ENCODE measurements around the gene RNF215.
A peak's percentile ranks its signal among the peaks of the same experiment; 100 is the strongest.

Gene RNF215

GRCh38 chr22:30386960-30387827 lies at the start of gene RNF215:
Gene RNF215, minus strand, starts transcription at chr22:30387411. Its CDS starts 98 bp downstream, at chr22:30387313.
- Mint-ChIP-seq H3K4me3 (peak within 1 kb of the TSS; percentile 80 to 87), H3K27me3 (peaks cover 5 to 6% of the 10 kb centered on the region in 2 donors)
- DNase-seq, result peak; percentile 76

GRCh38 chr22:30436196-30436595 lies 49.0 kb upstream of the RNF215 start:
- peak overlapping the region; percentile 92 for H3K27ac Mint-ChIP-seq
- H3K9me3 Mint-ChIP-seq, result peaks cover 7 to 10% of the 10 kb centered on the region in 2 donors
- peaks cover 22% of the 10 kb centered on the region in 2 donors for H3K27me3 Mint-ChIP-seq
- H3K4me3 Mint-ChIP-seq, result peak overlapping the region; percentile 59 to 60
- ATAC-seq (replicated peaks), result no peak
- H3K36me3 Mint-ChIP-seq, result peaks cover 8 to 21% of the 10 kb centered on the region in 2 donors
- no peak for DNase-seq
- peaks cover 19 to 27% of the 10 kb centered on the region in 2 donors for H3K4me1 Mint-ChIP-seq

More at GRCh38 chr22:30386960-30387827, at the start of gene RNF215:
- Mint-ChIP-seq H3K4me1 (peaks cover 21 to 38% of the 10 kb centered on the region in 2 donors), H3K27ac (peak within 1 kb of the TSS; percentile 93), H3K9me3 (no peaks in the 10 kb centered on the region), H3K36me3 (peaks cover 0 to 7% of the 10 kb centered on the region in 2 donors)
- ATAC-seq (replicated peaks), result peak; percentile 82 to 85

- peak overlapping the region; percentile 59 to 60 for H3K4me3 Mint-ChIP-seq
- peak overlapping the region; percentile 92 for H3K27ac Mint-ChIP-seq
- DNase-seq (peak; percentile 26), ATAC-seq (replicated peaks) (peak in 1 of 2 donors; percentile 56)
- H3K4me1 Mint-ChIP-seq, result peaks cover 17 to 22% of the 10 kb centered on the region in 2 donors
- H3K36me3 Mint-ChIP-seq, result peaks cover 8 to 21% of the 10 kb centered on the region in 2 donors
- H3K9me3 Mint-ChIP-seq, result peaks cover 7 to 10% of the 10 kb centered on the region in 2 donors
- peaks cover 17 to 18% of the 10 kb centered on the region in 2 donors for H3K27me3 Mint-ChIP-seq
Observed at GRCh38 chr22:30435674-30436126, 48.5 kb upstream of the RNF215 start.

GRCh38 chr22:30434843-30435242 lies 47.6 kb upstream of the RNF215 start:
- DNase-seq (no peak), ATAC-seq (replicated peaks) (no peak)
- H3K4me3 Mint-ChIP-seq, result peak overlapping the region in 1 of 2 donors; percentile 59
- H3K27me3 Mint-ChIP-seq, result peaks cover 8 to 11% of the 10 kb centered on the region in 2 donors
- H3K36me3 Mint-ChIP-seq, result peaks cover 8 to 27% of the 10 kb centered on the region in 2 donors
- peaks cover 7 to 10% of the 10 kb centered on the region in 2 donors for H3K9me3 Mint-ChIP-seq
- H3K27ac Mint-ChIP-seq, result peak overlapping the region; percentile 33
- H3K4me1 Mint-ChIP-seq, result peaks cover 14 to 16% of the 10 kb centered on the region in 2 donors

GRCh38 chr22:30433773-30434172 lies 46.6 kb upstream of the RNF215 start:
- no peak for DNase-seq
- peaks cover 8 to 33% of the 10 kb centered on the region in 2 donors for H3K36me3 Mint-ChIP-seq
- peak overlapping the region; percentile 72 for H3K27ac Mint-ChIP-seq
- peaks cover 7 to 10% of the 10 kb centered on the region in 2 donors for H3K9me3 Mint-ChIP-seq
- peaks cover 7 to 8% of the 10 kb centered on the region in 2 donors for H3K27me3 Mint-ChIP-seq
- ATAC-seq (replicated peaks), result peak; percentile 68 to 70
- no peak overlapping the region for H3K4me3 Mint-ChIP-seq
- peaks cover 14 to 16% of the 10 kb centered on the region in 2 donors for H3K4me1 Mint-ChIP-seq

GRCh38 chr22:30433227-30433626 lies 46.0 kb upstream of the RNF215 start:
- Mint-ChIP-seq H3K9me3 (peaks cover 7 to 10% of the 10 kb centered on the region in 2 donors), H3K4me1 (peaks cover 14 to 16% of the 10 kb centered on the region in 2 donors), H3K27me3 (peaks cover 2% of the 10 kb centered on the region in 2 donors), H3K27ac (no peak overlapping the region), H3K4me3 (no peak overlapping the region), H3K36me3 (peaks cover 10 to 39% of the 10 kb centered on the region in 2 donors)
- DNase-seq (no peak), ATAC-seq (replicated peaks) (no peak)

GRCh38 chr22:30432520-30432919 lies 45.3 kb upstream of the RNF215 start:
- H3K36me3 Mint-ChIP-seq, result peaks cover 14 to 46% of the 10 kb centered on the region in 2 donors
- H3K27ac Mint-ChIP-seq, result no peak overlapping the region
- DNase-seq (no peak), ATAC-seq (replicated peaks) (no peak)
- peaks cover 14 to 17% of the 10 kb centered on the region in 2 donors for H3K4me1 Mint-ChIP-seq
- no peak overlapping the region for H3K4me3 Mint-ChIP-seq
- no peaks in the 10 kb centered on the region for H3K27me3 Mint-ChIP-seq
- peaks cover 7 to 10% of the 10 kb centered on the region in 2 donors for H3K9me3 Mint-ChIP-seq

- ATAC-seq (replicated peaks), result no peak
- no peak overlapping the region for H3K4me3 Mint-ChIP-seq
- H3K4me1 Mint-ChIP-seq, result peaks cover 18 to 21% of the 10 kb centered on the region in 2 donors
- H3K27me3 Mint-ChIP-seq, result no peaks in the 10 kb centered on the region
- no peak overlapping the region for H3K27ac Mint-ChIP-seq
- peaks cover 7 to 10% of the 10 kb centered on the region in 2 donors for H3K9me3 Mint-ChIP-seq
- H3K36me3 Mint-ChIP-seq, result peaks cover 17 to 50% of the 10 kb centered on the region in 2 donors
- DNase-seq, result no peak
Observed at GRCh38 chr22:30432096-30432495, 44.9 kb upstream of the RNF215 start.

GRCh38 chr22:30430933-30431332 lies 43.7 kb upstream of the RNF215 start:
- DNase-seq (no peak), ATAC-seq (replicated peaks) (no peak)
- Mint-ChIP-seq H3K9me3 (peaks cover 7 to 8% of the 10 kb centered on the region in 2 donors), H3K4me3 (no peak overlapping the region), H3K27ac (no peak overlapping the region), H3K27me3 (no peaks in the 10 kb centered on the region), H3K36me3 (peaks cover 16 to 54% of the 10 kb centered on the region in 2 donors), H3K4me1 (peaks cover 29 to 30% of the 10 kb centered on the region in 2 donors)

GRCh38 chr22:30429887-30430286 lies 42.7 kb upstream of the RNF215 start:
- ATAC-seq (replicated peaks) (no peak), DNase-seq (no peak)
- H3K9me3 Mint-ChIP-seq, result no peaks in the 10 kb centered on the region
- H3K36me3 Mint-ChIP-seq, result peaks cover 9 to 43% of the 10 kb centered on the region in 2 donors
- no peak overlapping the region for H3K27ac Mint-ChIP-seq
- peaks cover 25 to 29% of the 10 kb centered on the region in 2 donors for H3K4me1 Mint-ChIP-seq
- no peak overlapping the region for H3K4me3 Mint-ChIP-seq
- no peaks in the 10 kb centered on the region for H3K27me3 Mint-ChIP-seq

- DNase-seq, result no peak
- Mint-ChIP-seq H3K36me3 (peaks cover 9 to 36% of the 10 kb centered on the region in 2 donors), H3K4me3 (no peak overlapping the region), H3K27ac (peak overlapping the region; percentile 3), H3K4me1 (peaks cover 22 to 41% of the 10 kb centered on the region in 2 donors), H3K27me3 (no peaks in the 10 kb centered on the region), H3K9me3 (no peaks in the 10 kb centered on the region)
- ATAC-seq (replicated peaks), result no peak
Observed at GRCh38 chr22:30427871-30428270, 40.7 kb upstream of the RNF215 start.

- Mint-ChIP-seq H3K36me3 (peaks cover 11 to 41% of the 10 kb centered on the region in 2 donors), H3K4me1 (peaks cover 31 to 53% of the 10 kb centered on the region in 2 donors), H3K27me3 (no peaks in the 10 kb centered on the region), H3K27ac (peak overlapping the region; percentile 94), H3K4me3 (peak overlapping the region; percentile 88 to 89), H3K9me3 (no peaks in the 10 kb centered on the region)
- ATAC-seq (replicated peaks) (peak; percentile 32 to 38), DNase-seq (peak; percentile 75)
Observed at GRCh38 chr22:30426388-30427353, 39.5 kb upstream of the RNF215 start.

GRCh38 chr22:30425616-30426387 lies 38.6 kb upstream of the RNF215 start, which contains the start of gene MTFP1:
Gene MTFP1, plus strand, starts transcription at chr22:30425768. Its CDS starts 112 bp downstream, at chr22:30425880.
- Mint-ChIP-seq H3K27ac (peak within 1 kb of the TSS; percentile 99), H3K9me3 (no peaks in the 10 kb centered on the region), H3K4me3 (peak within 1 kb of the TSS; percentile 88 to 97), H3K27me3 (no peaks in the 10 kb centered on the region), H3K36me3 (peaks cover 11 to 41% of the 10 kb centered on the region in 2 donors), H3K4me1 (peaks cover 31 to 55% of the 10 kb centered on the region in 2 donors)
- DNase-seq (peak; percentile 45), ATAC-seq (replicated peaks) (peak; percentile 13 to 16)

Measured in stimulated activated naive B cell treated with anti-CD40 and anti-IgM and Interleukin-4, amounts not matched to agents 10 μg/mL and 1 μg/mL and 100 μg/mL, for 72 hours (primary cell).